Erythroblast (primary cell): ENCODE measurements around the gene TTLL5.

Source experiments
- GATA1 ChIP-seq: IDR thresholded peaks from 2 replicates; pipeline ENCODE4 v1.6.1; 2011; ENCODE audit warnings: low read depth, mild to moderate bottlenecking, control low read depth, low read length, moderate library complexity
- POLR2A ChIP-seq: IDR thresholded peaks from 2 replicates; pipeline ENCODE4 v1.6.1; 2011; ENCODE audit warnings: mild to moderate bottlenecking, low read length

DNA sequence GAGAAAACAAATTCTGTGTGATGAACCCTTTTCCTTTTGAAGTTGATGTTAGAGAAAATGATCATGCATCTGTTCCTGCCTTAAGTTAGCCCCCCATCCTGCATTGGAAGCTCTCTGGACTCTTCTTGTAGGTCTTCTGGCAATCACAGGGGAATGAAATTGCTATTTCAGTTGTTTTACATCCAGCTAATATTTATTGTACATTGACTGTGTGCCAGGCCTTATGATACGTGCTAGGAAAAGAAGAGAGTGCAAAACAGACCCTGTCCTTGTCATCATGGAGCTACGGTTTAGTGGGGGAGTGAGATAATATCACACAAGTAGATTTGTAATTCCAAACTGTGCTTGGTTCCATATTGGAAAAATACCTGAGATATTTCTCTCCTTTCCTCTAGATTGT is 202.2 kb downstream of the TTLL5 start:
- TF ChIP-seq POLR2A (no peak), GATA1 (no peak)
